GM19328 (cell line): ENCODE measurements around the gene FAM174B.

ENCODE experiments used
- ATAC-seq: cut with Tn5 transposase; IDR thresholded peaks from one replicate; pipeline ENCODE4 v1.9.1; 2021; ENCODE audit warnings: mild to moderate bottlenecking, moderate library complexity; ENCODE audit not compliant: unreplicated experiment

Gene FAM174B

GRCh38 chr15:92655178-92655995 is at the start of gene FAM174B:
FAM174B (minus strand) TSS chr15:92655775.
- ATAC-seq: peak; percentile 47

- ATAC-seq: no peak
Measured at GRCh38 chr15:92696096-92696495, 40.5 kb upstream of the FAM174B start.

GRCh38 chr15:92693691-92694331 is 38.2 kb upstream of the FAM174B start:
- ATAC-seq: no peak

- ATAC-seq: no peak
Measured at GRCh38 chr15:92690395-92690794, 34.8 kb upstream of the FAM174B start.

- no peak for ATAC-seq
Measured at GRCh38 chr15:92687746-92688145, 32.2 kb upstream of the FAM174B start.

GRCh38 chr15:92687195-92687602 is 31.6 kb upstream of the FAM174B start:
- ATAC-seq: no peak

- ATAC-seq: no peak
Measured at GRCh38 chr15:92683511-92683834, 27.9 kb upstream of the FAM174B start.

GRCh38 chr15:92682741-92683510 is 27.4 kb upstream of the FAM174B start:
- ATAC-seq: no peak

GRCh38 chr15:92681141-92681631 is 25.6 kb upstream of the FAM174B start:
- ATAC-seq: no peak

GRCh38 chr15:92677999-92678398 is 22.4 kb upstream of the FAM174B start:
- no peak for ATAC-seq

- ATAC-seq: no peak
Measured at GRCh38 chr15:92676561-92676960, 21.0 kb upstream of the FAM174B start.

GRCh38 chr15:92675485-92675884 is 19.9 kb upstream of the FAM174B start:
- no peak for ATAC-seq

- no peak for ATAC-seq
Measured at GRCh38 chr15:92674347-92674746, 18.8 kb upstream of the FAM174B start.

GRCh38 chr15:92672102-92672501 is 16.5 kb upstream of the FAM174B start:
- ATAC-seq: no peak

- no peak for ATAC-seq
Measured at GRCh38 chr15:92671406-92671805, 15.8 kb upstream of the FAM174B start.

GRCh38 chr15:92670621-92671020 is 15.0 kb upstream of the FAM174B start:
- no peak for ATAC-seq

- no peak for ATAC-seq
Measured at GRCh38 chr15:92669432-92669831, 13.9 kb upstream of the FAM174B start.

- no peak for ATAC-seq
Measured at GRCh38 chr15:92668620-92669019, 13.0 kb upstream of the FAM174B start.

- ATAC-seq: no peak
Measured at GRCh38 chr15:92667970-92668485, 12.5 kb upstream of the FAM174B start.

- no peak for ATAC-seq
Measured at GRCh38 chr15:92667287-92667904, 11.8 kb upstream of the FAM174B start.

- ATAC-seq: no peak
Measured at GRCh38 chr15:92666780-92667179, 11.2 kb upstream of the FAM174B start.
